Right lobe of liver (tissue), 6 donors: Measurements from ENCODE around the gene OSBPL10. TPM values are rescaled to one million over a fixed set of nuclear protein-coding genes. Genes with fewer than 3 reads are reported as not detected.

Experiments
- ATAC-seq, 4 donors: fragments of 200-7000 bp; cut with Tn5 transposase; one replicate each; pipeline ENCODE4 v1.9.1; 2020; ENCODE audit warnings: mild to moderate bottlenecking in 4 of 4, moderate library complexity in 4 of 4
- DNase-seq, 3 donors: peaks; one replicate each; pipeline ENCODE4 v3.0.0-alpha.2; 2020
- H3K27ac ChIP-seq, 3 donors: fragments of 200-600 bp; one replicate each; pipeline ENCODE4 v1.8.0; 2022
- H3K27me3 ChIP-seq, 2 donors: fragments of 200-600 bp; one replicate each; pipeline ENCODE4 v1.8.0; 2022
- H3K36me3 ChIP-seq, 4 donors: fragments of 200-600 bp; sonication (generic) in 1 of 4; one replicate each; pipeline versions ENCODE4 v1.5.1 to v1.8.0; 2017 to 2022; ENCODE audit warnings: control low read depth in 1 of 4
- H3K4me1 ChIP-seq, 4 donors: fragments of 200-600 bp; sonication (generic) in 1 of 4; one replicate each; pipeline versions ENCODE4 v1.5.1 to v1.8.0; 2017 to 2022; ENCODE audit warnings: control low read depth in 1 of 4
- H3K4me3 ChIP-seq, 3 donors: fragments of 200-600 bp; one replicate each; pipeline ENCODE4 v1.8.0; 2022
- H3K9me3 ChIP-seq, 4 donors: fragments of 200-600 bp; sonication (generic) in 1 of 4; one replicate each; pipeline versions ENCODE4 v1.5.1 to v1.8.0; 2017 to 2022; ENCODE audit warnings: control low read depth in 1 of 4
- POLR2A ChIP-seq: fragments of 450-650 bp; IDR thresholded peaks from one replicate; pipeline ENCODE4 v1.6.1; 2017; ENCODE audit warnings: antibody characterized with exemption, mild to moderate bottlenecking
- WGBS: methylation state at CpG from one replicate; pipeline ENCODE4 v1.1.6; 2018; ENCODE audit warnings: low coverage, low lambda C conversion rate; ENCODE audit not compliant: insufficient coverage; ENCODE audit errors: missing lambda C conversion rate; 5-methylcytosine and 5-hydroxymethylcytosine counted together
- intact Hi-C, 2 donors: fragments of 100-400 bp; cut with DNase I; formaldehyde crosslinking; loops; one replicate each; pipeline versions ENCODE4 v1.11.2 to v1.14.1; 2022
- total RNA-seq, 6 experiments: library from RNA; depleted of rRNA in 2 of 6; stranded (reverse); fragments of >200 nt in 2 of 6; fragmentation: NEBNext Ultra II Directional in 3 of 6; extraction: Animal tissue kit (Norgen Biotek cat#: 25700) in 3 of 6; gene quantifications; one replicate each; pipeline versions ENCODE4 v1.1.0 to v1.2.4, GENCODE V29; 2016 to 2023
- TF ChIP-seq, protein P1 (sequence below), 4 donors: fragments of 200-600 bp in 3 of 4; fragments of 450-650 bp in 1 of 4; IDR thresholded peaks; one replicate each; pipeline versions ENCODE4 v1.5.1 to v1.8.0; 2016 to 2022; ENCODE audit warnings: antibody characterized with exemption in 4 of 4, mild to moderate bottlenecking in 2 of 4
- donor health status: DM: no; HTN: yes; CAD: no.
- donor health status: DM: no; HTN: no; CAD: no.
- donor health status: DM: no; HTN: no; CAD: no.
- donor health status: DM: no; HTN: yes; CAD: no.
- donor health status: DM: no; HTN: yes; CAD: no.

OSBPL10 gene
- total RNA-seq, 6 experiments from 2014 or later: 2.2 to 13.0 (median 3.7) TPM

DNA sequence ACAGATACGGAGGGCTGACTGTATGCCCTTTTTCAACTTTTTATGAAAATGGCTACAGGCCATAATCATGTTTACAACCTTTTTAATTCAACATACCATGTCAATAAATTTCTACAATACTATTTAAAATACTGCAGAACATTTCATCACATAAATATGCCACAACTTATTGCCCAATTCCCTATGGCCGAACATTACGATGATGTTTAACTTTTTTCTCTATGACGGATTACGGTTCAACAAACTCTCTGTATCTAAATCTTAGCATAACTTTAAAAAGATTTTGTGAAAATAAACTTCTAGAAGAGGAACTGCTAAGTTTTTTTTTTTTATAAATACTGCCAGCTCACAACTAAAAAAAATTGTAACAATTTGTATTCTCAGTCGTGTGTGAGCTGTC, 220.4 kb downstream of the OSBPL10 start:
- no peak for TF ChIP-seq POLR2A
- TF ChIP-seq, protein P1, sequence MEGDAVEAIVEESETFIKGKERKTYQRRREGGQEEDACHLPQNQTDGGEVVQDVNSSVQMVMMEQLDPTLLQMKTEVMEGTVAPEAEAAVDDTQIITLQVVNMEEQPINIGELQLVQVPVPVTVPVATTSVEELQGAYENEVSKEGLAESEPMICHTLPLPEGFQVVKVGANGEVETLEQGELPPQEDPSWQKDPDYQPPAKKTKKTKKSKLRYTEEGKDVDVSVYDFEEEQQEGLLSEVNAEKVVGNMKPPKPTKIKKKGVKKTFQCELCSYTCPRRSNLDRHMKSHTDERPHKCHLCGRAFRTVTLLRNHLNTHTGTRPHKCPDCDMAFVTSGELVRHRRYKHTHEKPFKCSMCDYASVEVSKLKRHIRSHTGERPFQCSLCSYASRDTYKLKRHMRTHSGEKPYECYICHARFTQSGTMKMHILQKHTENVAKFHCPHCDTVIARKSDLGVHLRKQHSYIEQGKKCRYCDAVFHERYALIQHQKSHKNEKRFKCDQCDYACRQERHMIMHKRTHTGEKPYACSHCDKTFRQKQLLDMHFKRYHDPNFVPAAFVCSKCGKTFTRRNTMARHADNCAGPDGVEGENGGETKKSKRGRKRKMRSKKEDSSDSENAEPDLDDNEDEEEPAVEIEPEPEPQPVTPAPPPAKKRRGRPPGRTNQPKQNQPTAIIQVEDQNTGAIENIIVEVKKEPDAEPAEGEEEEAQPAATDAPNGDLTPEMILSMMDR (IDR thresholded peaks at IDR 0.05): no peak

DNA sequence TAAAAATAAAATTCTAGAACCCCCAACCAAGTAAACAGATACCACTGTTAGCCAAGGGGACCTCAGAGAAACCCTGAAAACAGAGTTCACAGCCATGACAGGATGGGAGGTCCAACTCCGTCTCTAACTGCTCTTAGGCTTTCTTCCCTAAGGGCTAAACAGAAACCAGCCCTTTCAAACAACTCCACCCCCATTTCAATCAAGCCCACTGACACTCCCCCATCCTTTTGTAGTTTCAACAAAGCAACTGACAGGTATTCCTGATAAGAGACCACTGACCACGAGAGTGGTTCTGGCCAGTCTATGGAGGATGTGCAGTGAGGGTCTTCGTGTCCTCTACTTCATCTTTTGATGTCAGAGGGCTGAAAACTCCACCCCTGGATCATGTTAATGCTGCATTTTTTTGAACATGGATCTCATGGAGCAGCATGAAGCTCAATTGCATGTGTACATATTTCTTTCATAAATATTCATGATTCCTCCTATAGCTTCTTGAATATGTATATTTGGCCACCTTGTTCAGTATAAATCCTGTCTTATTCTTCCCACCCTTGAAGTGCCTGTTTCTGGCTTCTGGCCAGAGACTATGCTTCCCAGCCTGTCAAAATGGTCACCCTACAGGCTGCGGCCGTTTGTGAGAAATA, 222.6 kb downstream of the OSBPL10 start:
- TF ChIP-seq, protein P1 (IDR thresholded peaks at IDR 0.05): no peak
- TF ChIP-seq POLR2A: no peak
- Histone ChIP-seq H3K4me3 (no peak overlapping the region), H3K36me3 (no peaks in the 10 kb centered on the region), H3K27ac (no peak overlapping the region), H3K4me1 (no peaks in the 10 kb centered on the region), H3K27me3 (no peaks in the 10 kb centered on the region), H3K9me3 (no peaks in the 10 kb centered on the region)
- WGBS: 58% methylated on average over 5 of the region's 5 CpGs
- no peak for DNase-seq
- ATAC-seq: no peak
- intact Hi-C loops: no loop called here

More for the DNA sequence above, 220.4 kb downstream of the OSBPL10 start:
- H3K4me1 ChIP-seq: no peaks in the 10 kb centered on the region
- H3K27ac ChIP-seq: no peak overlapping the region
- H3K36me3 ChIP-seq: no peaks in the 10 kb centered on the region
- no peaks in the 10 kb centered on the region for H3K9me3 ChIP-seq
- H3K27me3 ChIP-seq: no peaks in the 10 kb centered on the region
- no peak for DNase-seq
- H3K4me3 ChIP-seq: no peak overlapping the region
- 68% methylated on average over 6 of the region's 6 CpGs for WGBS
- intact Hi-C loops: no loop called here
- ATAC-seq: no peak

DNA sequence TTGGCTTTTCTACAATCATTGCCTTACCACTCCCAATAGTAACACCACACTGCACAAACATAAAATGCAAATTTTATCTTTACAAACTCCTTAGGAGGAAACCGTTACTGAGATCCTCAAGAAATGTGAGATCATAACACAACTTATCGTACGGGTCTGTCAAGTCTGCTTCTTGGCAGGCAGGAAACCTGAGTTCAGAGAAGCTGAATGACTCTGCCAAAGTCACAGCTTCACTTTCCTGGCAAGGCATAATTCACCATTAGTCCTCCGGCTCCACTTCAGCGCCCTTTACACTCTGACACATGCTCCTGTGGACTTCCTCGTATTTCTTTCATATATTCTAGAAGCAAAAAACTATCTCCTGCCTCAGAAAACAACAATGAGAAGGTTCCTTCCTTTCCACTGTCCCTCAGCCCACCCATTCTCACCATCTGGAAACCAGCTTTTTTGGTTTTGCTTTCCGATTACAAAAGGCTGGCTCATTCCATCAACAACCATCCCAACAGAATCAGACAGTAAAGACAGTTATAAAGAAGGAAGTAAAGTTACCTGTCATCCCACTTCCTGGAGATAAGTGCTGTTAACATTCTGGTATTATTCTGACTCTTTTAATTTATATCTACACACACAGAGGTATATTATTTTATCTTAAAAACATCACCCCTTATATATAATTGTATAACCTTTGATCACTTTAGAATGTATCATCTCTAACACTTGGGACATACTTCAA, 225.0 kb downstream of the OSBPL10 start:
- 32% methylated on average over 7 of the region's 7 CpGs for WGBS

DNA sequence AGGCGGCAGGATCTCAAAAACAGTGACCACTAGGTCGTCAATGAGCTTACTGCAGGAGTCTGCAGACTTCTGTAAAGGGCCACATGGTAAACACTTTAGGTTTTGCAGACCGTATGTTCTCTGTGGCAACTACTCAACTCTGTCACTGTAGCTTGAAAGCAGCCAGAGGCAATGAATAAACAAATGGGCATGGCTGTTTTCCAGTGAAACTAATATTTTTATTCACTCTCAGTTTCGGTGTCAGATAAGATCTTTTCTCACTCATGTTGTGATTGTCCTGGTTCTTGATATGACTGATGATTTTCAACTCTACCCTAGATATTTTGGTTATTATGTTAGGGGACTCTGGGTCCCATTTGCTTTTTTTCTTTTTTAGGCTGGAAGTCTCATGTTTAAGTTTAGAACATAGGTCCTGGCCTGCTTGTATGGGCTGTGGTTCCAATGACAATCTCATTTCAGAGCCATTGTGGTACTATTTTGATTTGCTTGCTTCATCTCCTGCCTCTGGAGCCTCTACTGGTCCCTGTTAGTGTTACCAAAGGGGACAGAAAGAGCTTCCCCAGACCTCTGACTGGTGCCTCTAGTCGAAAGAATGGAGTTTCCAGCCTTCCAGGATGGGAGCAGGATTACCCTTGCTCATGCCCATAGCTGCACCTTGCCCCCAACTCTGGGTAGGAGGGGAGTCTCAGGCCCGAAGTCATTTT, 226.3 kb downstream of the OSBPL10 start:
- Histone ChIP-seq H3K27ac (no peak overlapping the region), H3K4me3 (no peak overlapping the region), H3K27me3 (no peaks in the 10 kb centered on the region), H3K9me3 (no peaks in the 10 kb centered on the region), H3K4me1 (no peaks in the 10 kb centered on the region), H3K36me3 (no peaks in the 10 kb centered on the region)
- intact Hi-C loops: no loop called here
- TF ChIP-seq POLR2A: no peak
- TF ChIP-seq, protein P1 (IDR thresholded peaks at IDR 0.05): no peak
- 51% methylated on average over 5 of the region's 6 CpGs for WGBS
- DNase-seq (no peak), ATAC-seq (no peak)

More for the DNA sequence above, 225.0 kb downstream of the OSBPL10 start:
- Histone ChIP-seq H3K4me3 (no peak overlapping the region), H3K9me3 (no peaks in the 10 kb centered on the region), H3K4me1 (no peaks in the 10 kb centered on the region), H3K36me3 (no peaks in the 10 kb centered on the region), H3K27me3 (no peaks in the 10 kb centered on the region), H3K27ac (no peak overlapping the region)
- TF ChIP-seq, protein P1 (IDR thresholded peaks at IDR 0.05): no peak
- DNase-seq: no peak
- peak in 3 of 4 donors; percentile 14 to 67 (median 57) for ATAC-seq
- intact Hi-C loops: no loop called here
